Spinal cord (tissue), 10 donors: ENCODE results near the gene PDK1. TPM values are rescaled to one million over a fixed set of nuclear protein-coding genes. Genes with fewer than 3 reads are reported as not detected.

Experiments
- DNase-seq, 6 donors: peaks; one replicate each; pipeline versions ENCODE4 v3.0.0 to v3.0.0-alpha.2; 2013 to 2015; ENCODE audit warnings: low spot score in 6 of 6, low read depth in 4 of 6
- H3K27ac ChIP-seq: one replicate; pipeline ENCODE4 v1.5.1; 2013; ENCODE audit warnings: low read depth, low read length, control low read depth
- H3K27me3 ChIP-seq: one replicate; pipeline ENCODE4 v1.6.1; 2013; ENCODE audit warnings: low read length; ENCODE audit not compliant: control insufficient read depth, insufficient read depth
- H3K36me3 ChIP-seq: one replicate; pipeline ENCODE4 v1.6.1; 2013; ENCODE audit warnings: low read length; ENCODE audit not compliant: control insufficient read depth, insufficient read depth
- H3K4me1 ChIP-seq: one replicate; pipeline ENCODE4 v1.6.1; 2013; ENCODE audit warnings: low read length; ENCODE audit not compliant: control insufficient read depth, insufficient read depth
- H3K4me3 ChIP-seq: one replicate; pipeline ENCODE4 v1.5.1; 2013; ENCODE audit warnings: low read depth, low read length, control low read depth
- H3K9me3 ChIP-seq: one replicate; pipeline ENCODE4 v1.6.1; 2013; ENCODE audit warnings: low read length; ENCODE audit not compliant: control insufficient read depth, insufficient read depth
- WGBS: methylation state at CpG from one replicate; pipeline ENCODE4 v1.1.5; 2013; ENCODE audit warnings: missing lambda C conversion rate; ENCODE audit not compliant: insufficient coverage; 5-methylcytosine and 5-hydroxymethylcytosine counted together
- polyA plus RNA-seq, 2 donors: library from polyadenylated mRNA; unstranded; fragments of 120-200 nt; gene quantifications; one replicate each; pipeline ENCODE4 v1.2.1, GENCODE V29; 2013; ENCODE audit not compliant: insufficient read length in 2 of 2
- small RNA-seq: library from RNA; depleted of rRNA; stranded (forward); fragments of <200 nt; gene quantifications from one replicate; pipeline ENCODE3, GENCODE V24; 2014; ENCODE audit warnings: low replicate concordance
- total RNA-seq, 2 donors: library from RNA; depleted of rRNA in 1 of 2; stranded (reverse); fragments of 120-200 nt in 1 of 2; fragments of >200 nt in 1 of 2; gene quantifications; one replicate each; pipeline versions ENCODE4 v1.2.3 to v1.2.4, GENCODE V29; 2013 to 2014
- donor health status: healthy.

PDK1 gene
- total and polyA plus RNA-seq, 4 donors: 6.4 to 30.0 (median 9.5) TPM

- 91% methylated on average over 3 of the region's 6 CpGs for WGBS
Measured at GRCh38 chr2:172642301-172643020, 86.6 kb downstream of the PDK1 start.

GRCh38 chr2:172643142-172643541 is 87.3 kb downstream of the PDK1 start:
- 86% methylated on average over 5 of the region's 6 CpGs for WGBS
- H3K36me3 ChIP-seq: no peaks in the 10 kb centered on the region
- no peaks in the 10 kb centered on the region for H3K4me1 ChIP-seq
- no peak for DNase-seq
- no peak overlapping the region for H3K27ac ChIP-seq
- H3K9me3 ChIP-seq: no peaks in the 10 kb centered on the region
- no peak overlapping the region for H3K4me3 ChIP-seq
- H3K27me3 ChIP-seq: no peaks in the 10 kb centered on the region

More at GRCh38 chr2:172642301-172643020, 86.6 kb downstream of the PDK1 start:
- H3K4me3 ChIP-seq: no peak overlapping the region
- H3K27me3 ChIP-seq: no peaks in the 10 kb centered on the region
- no peaks in the 10 kb centered on the region for H3K9me3 ChIP-seq
- no peak overlapping the region for H3K27ac ChIP-seq
- H3K4me1 ChIP-seq: no peaks in the 10 kb centered on the region
- no peaks in the 10 kb centered on the region for H3K36me3 ChIP-seq
- DNase-seq: no peak

- Histone ChIP-seq H3K9me3 (no peaks in the 10 kb centered on the region), H3K36me3 (no peaks in the 10 kb centered on the region), H3K27ac (no peak overlapping the region), H3K4me3 (no peak overlapping the region), H3K4me1 (no peaks in the 10 kb centered on the region), H3K27me3 (no peaks in the 10 kb centered on the region)
- no CpG with 5 or more reads among the region's 1 CpG for WGBS
- no peak for DNase-seq
Measured at GRCh38 chr2:172647439-172647838, 91.5 kb downstream of the PDK1 start.

- H3K36me3 ChIP-seq: no peaks in the 10 kb centered on the region
- no peak overlapping the region for H3K4me3 ChIP-seq
- H3K4me1 ChIP-seq: no peaks in the 10 kb centered on the region
- no peak overlapping the region for H3K27ac ChIP-seq
- no peaks in the 10 kb centered on the region for H3K27me3 ChIP-seq
- H3K9me3 ChIP-seq: no peaks in the 10 kb centered on the region
- DNase-seq: no peak
- WGBS: 70% methylated on average over 7 of the region's 8 CpGs
Measured at GRCh38 chr2:172655091-172655837, 99.4 kb downstream of the PDK1 start.

GRCh38 chr2:172655838-172656573 is 100.1 kb downstream of the PDK1 start:
- Histone ChIP-seq H3K27me3 (no peaks in the 10 kb centered on the region), H3K4me1 (no peaks in the 10 kb centered on the region), H3K27ac (no peak overlapping the region), H3K9me3 (no peaks in the 10 kb centered on the region), H3K4me3 (no peak overlapping the region), H3K36me3 (no peaks in the 10 kb centered on the region)
- no peak for DNase-seq
- no CpG with 5 or more reads among the region's 5 CpGs for WGBS

Small RNA genes within 50 kb of the gene (small RNA-seq; reads per million reads assigned to genes)
- gene RF00019: not detected

Other genes starting within 250 kb of the PDK1 start
- gene ITGA6, start 128.5 kb upstream of the PDK1 start, total RNA-seq: 100 to 1,000 TPM in 1 of 2 donors, 10 to 100 TPM in 1; 95.2 to 113 TPM
- 10 to 100 TPM; 58.2 to 82.5 TPM for gene ITGA6, start 128.5 kb upstream of the PDK1 start, polyA plus RNA-seq
- 10 to 100 TPM; 31.1 to 65.8 TPM for gene RAPGEF4, start 179.8 kb downstream of the PDK1 start, total RNA-seq
- 10 to 100 TPM; 42.8 to 46.1 TPM for gene RAPGEF4, start 179.8 kb downstream of the PDK1 start, polyA plus RNA-seq